KBM-7 (cell line): ENCODE measurements around the gene HELZ2.

ENCODE experiments used
- DNase-seq: peaks from one replicate; pipeline ENCODE4 v3.0.0-alpha.2; 2015
- in situ Hi-C: fragments of 300-500 bp; cut with MboI; formaldehyde crosslinking; loops from 2 replicates; pipeline ENCODE4 v1.14.3; 2020; ENCODE audit warnings: low sequenced_read_pairs, low pct_unique_long_range_greater_than_20kb, mixed read lengths

HELZ2 gene

GRCh38 chr20:63556873-63557478, 17.1 kb downstream of the HELZ2 start:
- in situ Hi-C loops = no loop called here
- DNase-seq = no peak

GRCh38 chr20:63555661-63556381, 18.2 kb downstream of the HELZ2 start:
- in situ Hi-C loops = no loop called here

GRCh38 chr20:63554361-63555278, 19.4 kb downstream of the HELZ2 start:
- DNase-seq = no peak
- in situ Hi-C loops = no loop called here

More at GRCh38 chr20:63555661-63556381, 18.2 kb downstream of the HELZ2 start:
- no peak for DNase-seq

GRCh38 chr20:63553933-63554290, 20.1 kb downstream of the HELZ2 start, which contains the start of gene FNDC11:
Gene FNDC11 (plus strand): TSS chr20:63554159. CDS start chr20:63555664, 1,505 bp downstream.
- in situ Hi-C loops = no loop called here
- no peak for DNase-seq

DNA sequence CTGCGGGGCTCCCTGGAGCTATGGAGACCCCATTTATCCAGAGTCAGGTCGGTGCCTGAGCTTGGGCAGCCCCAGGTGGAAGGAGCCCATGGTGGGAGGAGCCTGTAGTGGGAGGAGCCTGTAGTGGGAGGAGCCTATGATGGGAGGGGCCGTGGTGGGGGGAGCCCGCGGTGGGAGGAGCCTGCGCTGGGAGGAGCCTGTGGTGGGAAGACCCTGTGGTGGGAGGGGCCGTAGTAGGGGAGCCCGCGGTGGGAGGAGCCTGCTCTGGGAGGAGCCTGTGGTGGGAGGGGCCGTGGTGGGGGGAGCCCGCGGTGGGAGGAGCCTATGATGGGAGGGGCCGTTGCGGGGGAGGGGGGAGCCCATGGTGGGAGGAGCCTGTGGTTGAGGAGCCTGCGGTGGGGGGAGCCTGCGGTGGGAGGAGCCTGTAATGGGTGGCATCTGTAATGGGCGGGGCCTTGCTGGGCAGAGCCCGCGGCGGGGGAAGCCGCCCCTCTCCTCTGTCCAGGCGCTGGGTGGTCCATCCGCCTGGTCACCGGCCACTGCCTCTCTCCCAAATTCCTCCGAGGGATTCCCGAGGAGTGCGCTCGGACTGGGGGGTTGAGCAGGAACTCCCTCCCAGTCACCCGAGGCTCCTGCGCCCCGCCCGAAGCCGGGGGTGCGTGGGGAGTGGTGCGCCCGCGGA, 20.6 kb downstream of the HELZ2 start:
- in situ Hi-C loops = no loop called here
- peak; percentile 70 for DNase-seq

- in situ Hi-C loops = no loop called here
- DNase-seq = peak; percentile 65
Measured at GRCh38 chr20:63552481-63553249, 21.4 kb downstream of the HELZ2 start.

GRCh38 chr20:63551068-63551467, 23.0 kb downstream of the HELZ2 start:
- in situ Hi-C loops = no loop called here
- no peak for DNase-seq

GRCh38 chr20:63549679-63550282, 24.3 kb downstream of the HELZ2 start:
- in situ Hi-C loops = no loop called here
- no peak for DNase-seq

DNA sequence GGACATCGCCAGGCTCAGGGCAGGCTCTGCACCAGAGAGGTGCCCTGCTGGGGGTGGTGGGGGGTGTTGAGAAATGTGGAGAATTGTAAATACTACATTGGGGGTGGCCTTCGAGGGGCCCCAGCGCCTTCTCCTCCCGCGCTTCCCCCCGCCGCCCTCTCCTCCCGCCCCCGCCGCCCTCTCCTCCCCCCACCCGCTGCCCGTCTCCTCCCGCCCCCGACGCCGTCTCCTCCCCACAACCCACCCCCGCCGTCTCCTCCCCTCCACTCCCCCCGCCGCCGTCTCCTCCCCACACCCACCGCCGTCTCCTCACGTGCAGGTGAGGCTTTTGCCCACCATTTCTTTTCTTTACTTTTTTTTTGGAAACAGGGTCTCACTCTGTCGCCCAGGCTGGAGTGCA, 25.0 kb downstream of the HELZ2 start:
- no peak for DNase-seq
- in situ Hi-C loops = no loop called here

DNA sequence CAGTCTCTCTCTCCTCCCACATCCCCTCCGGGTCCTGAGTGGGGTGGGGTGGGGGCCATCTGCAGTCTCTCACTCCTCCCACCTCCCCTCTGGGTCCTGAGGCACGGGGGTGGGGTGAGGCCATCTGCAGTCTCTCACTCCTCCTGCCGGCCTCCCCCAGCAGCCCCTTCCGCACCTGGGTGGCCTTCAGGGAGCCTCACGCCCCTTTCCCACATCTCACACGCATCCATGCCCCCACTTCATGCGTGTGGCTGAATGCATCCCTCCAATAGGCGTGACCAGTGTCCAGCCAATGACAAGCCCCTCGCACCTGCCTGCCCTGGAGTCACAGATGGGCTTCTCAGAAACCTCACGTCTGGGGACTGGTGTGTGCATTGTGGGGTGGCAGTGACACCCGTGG, 25.5 kb downstream of the HELZ2 start:
- DNase-seq = no peak
- in situ Hi-C loops = no loop called here

DNA sequence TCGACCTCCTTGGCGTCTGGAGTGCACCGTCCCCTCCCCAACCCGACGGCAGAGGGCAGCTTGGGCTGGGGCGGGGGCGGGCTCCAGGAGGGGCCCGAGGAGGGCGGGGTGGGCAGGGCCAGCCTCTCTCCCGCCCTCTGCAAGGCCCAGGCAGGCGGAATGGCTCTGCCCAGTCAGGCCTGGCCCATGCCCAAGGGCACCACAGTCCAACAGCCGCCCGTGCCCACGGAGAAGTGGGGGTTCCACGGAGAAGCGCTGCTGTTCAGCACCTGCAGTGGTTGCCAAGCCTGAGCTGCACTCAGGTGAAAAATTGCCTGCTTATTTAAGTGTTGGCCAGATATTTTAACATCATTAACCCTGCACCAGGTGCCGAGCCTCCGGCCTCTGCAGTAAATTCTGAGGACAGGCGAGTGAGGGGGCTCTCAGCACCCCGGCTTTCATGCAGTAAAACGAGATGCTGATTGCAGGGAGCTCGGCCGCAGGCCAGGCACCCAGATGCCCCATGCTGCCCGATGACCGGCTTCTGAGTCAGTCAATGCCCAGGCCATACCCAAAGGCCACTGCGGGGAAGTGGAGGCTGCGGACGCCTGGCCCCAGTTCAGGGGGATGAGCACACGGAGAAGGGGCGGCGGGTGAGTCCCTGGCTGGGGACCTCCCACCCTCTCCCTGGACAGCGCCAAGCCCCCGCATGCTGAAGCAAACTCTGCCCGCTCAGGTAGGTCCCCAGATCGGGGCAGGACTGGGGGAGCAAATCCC, 26.1 kb downstream of the HELZ2 start, which contains the start of gene SRMS:
SRMS (minus strand) TSS at position 25 of the 756 bp plus-strand sequence. CDS start 286 bp downstream, outside the sequence.
- in situ Hi-C loops = no loop called here
- no peak for DNase-seq

GRCh38 chr20:63546956-63547724, 26.9 kb downstream of the HELZ2 start:
- DNase-seq = no peak
- in situ Hi-C loops = no loop called here

GRCh38 chr20:63546256-63546955, 27.6 kb downstream of the HELZ2 start:
- in situ Hi-C loops = no loop called here

DNA sequence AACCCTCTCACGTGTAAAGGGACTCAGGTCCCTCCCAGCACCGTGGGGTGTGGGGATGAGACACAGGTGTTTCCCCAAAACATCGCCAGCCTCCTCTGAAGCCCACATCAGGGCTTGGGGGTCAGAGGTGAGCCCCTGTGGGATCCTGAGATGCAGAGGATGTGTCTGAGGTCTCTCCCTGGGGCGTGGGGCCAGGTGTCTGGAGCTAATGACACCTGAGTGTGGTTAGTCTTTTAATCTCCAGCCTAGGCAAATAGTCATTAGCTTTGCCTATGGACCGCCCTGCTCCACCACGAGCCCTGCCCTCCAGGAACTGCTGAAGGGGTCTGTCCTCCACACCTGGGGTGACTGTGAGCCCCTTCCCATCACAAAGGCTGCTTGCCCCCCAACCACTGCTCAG, 28.2 kb downstream of the HELZ2 start:
- in situ Hi-C loops = no loop called here
- no peak for DNase-seq

More at GRCh38 chr20:63546256-63546955, 27.6 kb downstream of the HELZ2 start:
- DNase-seq = no peak

DNA sequence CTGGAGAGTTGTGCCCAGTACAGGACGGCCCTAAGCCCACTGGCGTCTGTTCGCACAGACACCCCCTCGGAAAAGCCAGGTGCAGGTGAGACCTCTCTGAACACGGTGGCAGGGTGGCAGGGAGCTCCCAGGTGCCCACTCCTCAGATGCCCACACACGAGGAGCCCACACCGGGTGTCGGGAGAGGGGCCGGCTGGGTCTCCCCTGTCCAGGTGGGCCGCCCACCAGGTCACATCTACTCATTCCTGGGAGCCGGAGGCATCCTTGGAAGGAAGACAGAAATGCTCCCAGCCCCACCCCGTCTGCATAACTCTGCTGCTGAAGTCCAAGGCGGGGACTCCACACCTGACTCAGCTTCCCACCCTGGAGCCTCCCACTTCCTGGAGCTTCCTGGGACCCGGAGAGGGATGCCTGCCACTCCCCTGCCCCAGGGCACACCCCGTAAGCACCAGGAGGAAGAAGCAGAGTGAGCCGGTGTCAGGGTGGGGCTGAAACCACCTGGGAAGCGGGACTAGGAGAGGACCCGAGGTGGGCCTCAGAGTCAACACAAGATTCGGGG, 29.0 kb downstream of the HELZ2 start:
- DNase-seq = no peak
- in situ Hi-C loops = no loop called here
